ENCODE measurements around the gene BIN2. TPM values are rescaled to one million over a fixed set of nuclear protein-coding genes. Genes with fewer than 3 reads are reported as not detected.

Gene BIN2
- total RNA-seq, 1 experiment from 2014 or later = not detected

- Mint-ChIP-seq H3K27ac (no peak overlapping the region; a peak in 1 of 7 replicates), H3K27me3 (ENCODE audit: low read depth) (no peaks in the 10 kb centered on the region; the same call in none of the 2 replicates), H3K36me3 (ENCODE audit: insufficient read depth in 1 of 3, low read depth in 3 of 3) (no peaks in the 10 kb centered on the region), H3K4me1 (0 out of 4 replicates have a peak, but pooled peaks cover 0 to 6% of the 10 kb centered on the region in 2 experiments), H3K4me3 (no peak overlapping the region), H3K9me3 (no peaks in the 10 kb centered on the region)
- Histone ChIP-seq H3K79me2 (ENCODE audit: insufficient read depth, low read length) (no peaks in the 10 kb centered on the region), H4K8ac (replicated peaks; ENCODE audit: insufficient read length, low read depth, low read length) (no peak overlapping the region), H2BK5ac (ENCODE audit: insufficient read length, low read length) (no peak overlapping the region), H3K4me1 (ENCODE audit: insufficient read depth, low read length) (no peaks in the 10 kb centered on the region), H4K20me1 (ENCODE audit: control insufficient read depth, insufficient read depth, insufficient read length) (no peaks in the 10 kb centered on the region), H3K23me2 (ENCODE audit: insufficient read length, low read depth, low read length, poor library complexity, severe bottlenecking) (no peaks in the 10 kb centered on the region), H2BK15ac (ENCODE audit: low read depth, low read length) (no peak overlapping the region), H2BK120ac (ENCODE audit: low read depth, low read length, poor library complexity, severe bottlenecking) (no peak overlapping the region), H3K18ac (ENCODE audit: insufficient read length, low read depth, low read length) (no peak overlapping the region), H2AFZ (ENCODE audit: low read length) (no peak overlapping the region), H4K5ac (ENCODE audit: insufficient read length, low read depth, low read length) (no peak overlapping the region), H3K4me2 (ENCODE audit: insufficient read depth, insufficient read length, low read length) (no peak overlapping the region), H3K27ac (ENCODE audit: insufficient read length, low read depth, low read length) (no peak overlapping the region), H3K56ac (ENCODE audit: insufficient read length, low read depth, low read length) (no peak overlapping the region), H3K79me1 (ENCODE audit: insufficient read depth, low read depth, low read length, poor library complexity, severe bottlenecking) (no peaks in the 10 kb centered on the region), H3K4ac (ENCODE audit: low read depth, low read length) (no peak overlapping the region), H2BK12ac (ENCODE audit: insufficient read length, low read depth, low read length) (no peak overlapping the region), H4K91ac (ENCODE audit: insufficient read length, low read depth, low read length) (no peak overlapping the region), H3K23ac (ENCODE audit: insufficient read length, low read depth, low read length) (no peak overlapping the region), H3K14ac (ENCODE audit: insufficient read depth, low read length) (no peak overlapping the region), H2AK5ac (ENCODE audit: insufficient read length, low read length) (no peak overlapping the region), H3T11ph (ENCODE audit: low read length) (no peak overlapping the region), H3K27me3 (ENCODE audit: insufficient read depth, low read length) (no peaks in the 10 kb centered on the region), H3K9me3 (ENCODE audit: control insufficient read depth, low read depth, low read length) (no peaks in the 10 kb centered on the region), H2BK20ac (ENCODE audit: low read depth, low read length, poor library complexity, severe bottlenecking) (no peak overlapping the region), H3K9ac (ENCODE audit: extremely low read depth, insufficient read length, low read length) (no peak overlapping the region)
- no CpG with 5 or more reads among the region's 4 CpGs for WGBS (ENCODE audit: extremely low coverage, insufficient read length, low lambda C conversion rate)
- TF ChIP-seq CTCF (conservative IDR thresholded peaks at IDR 0.05) = no peak
- no peak for DNase-seq
Observed at GRCh38 chr12:51334764-51335163, 10.8 kb upstream of the BIN2 start.
